ENCODE results near the gene PTGER3. TPM values are rescaled to one million over a fixed set of nuclear protein-coding genes. Genes with fewer than 3 reads are reported as not detected.

The PTGER3 gene
- polyA plus RNA-seq, 1 of the 3 experiments (the other 2 are of a cell fraction) = 1.9 TPM

- no peak for DNase-seq
- Histone ChIP-seq H3K27me3 (ENCODE audit: insufficient read depth) (no peaks in the 10 kb centered on the region), H4K20me1 (ENCODE audit: insufficient read depth) (no peaks in the 10 kb centered on the region), H3K79me2 (ENCODE audit: insufficient read depth) (no peaks in the 10 kb centered on the region), H3K27ac (ENCODE audit: low read depth in 2 of 2, low read length in 1 of 2) (no peak overlapping the region), H3K4me2 (no peak overlapping the region), H2AFZ (ENCODE audit: low read depth) (no peak overlapping the region), H3K9ac (no peak overlapping the region), H3K9me2 (no peaks in the 10 kb centered on the region), H3K36me3 (replicated peaks in 1 of 2; ENCODE audit: control insufficient read depth in 1 of 2, insufficient read depth in 2 of 2, low read length in 1 of 2) (no peaks in the 10 kb centered on the region), H3K4me1 (ENCODE audit: control insufficient read depth in 1 of 2, insufficient read depth in 2 of 2, low read depth in 1 of 2, low read length in 1 of 2) (peaks cover 0 to 21% of the 10 kb centered on the region in 2 experiments; a peak in 1 of 4 replicates), H3K9me3 (no peaks in the 10 kb centered on the region), H3K4me3 (ENCODE audit: low read depth in 2 of 2, low read length in 1 of 2) (no peak overlapping the region), H3F3A (replicated peaks; ENCODE audit: insufficient read depth) (peaks cover 8% of the 10 kb centered on the region)
- 88% methylated on average over 5 of the region's 5 CpGs for WGBS (ENCODE audit: low lambda C conversion rate)
- POLR2A ChIA-PET = no interaction called here
- CTCF ChIA-PET = no interaction called here
- TF ChIP-seq GATA2 (CRISPR knock-in tag; IDR thresholded peaks at IDR 0.05) = no peak
- TF ChIP-seq RXRA (IDR thresholded peaks at IDR 0.05; ENCODE audit: borderline replicate concordance, low read depth) = no peak
- no peak for TF ChIP-seq TCF12 (IDR thresholded peaks at IDR 0.05)
- no peak for TF ChIP-seq CHD2 (IDR thresholded peaks at IDR 0.05; ENCODE audit: low read length, partially characterized antibody)
- TF ChIP-seq RAD21 (IDR thresholded peaks at IDR 0.05; ENCODE audit: low read length) = no peak
- TF ChIP-seq TAF1 (IDR thresholded peaks at IDR 0.05; ENCODE audit: borderline replicate concordance, low read depth, low read length) = no peak
- TF ChIP-seq EZH2phosphoT487 (IDR thresholded peaks at IDR 0.05; ENCODE audit: borderline replicate concordance, low read depth) = no peak
- TF ChIP-seq EP300 (IDR thresholded peaks at IDR 0.05; ENCODE audit: borderline replicate concordance in 1 of 2, low read depth in 1 of 2, low read length in 1 of 2) = no peak
- TF ChIP-seq GABPA (IDR thresholded peaks at IDR 0.05; ENCODE audit: low read depth) = no peak
- no peak for TF ChIP-seq MEF2A (IDR thresholded peaks at IDR 0.05; ENCODE audit: borderline replicate concordance, low read depth)
- no peak for TF ChIP-seq JUND (IDR thresholded peaks at IDR 0.05)
- no peak for TF ChIP-seq FOSL2 (IDR thresholded peaks at IDR 0.05; ENCODE audit: borderline replicate concordance, low read depth)
Measured at GRCh38 chr1:71088645-71089287, 41.1 kb upstream of the PTGER3 start.

DNA sequence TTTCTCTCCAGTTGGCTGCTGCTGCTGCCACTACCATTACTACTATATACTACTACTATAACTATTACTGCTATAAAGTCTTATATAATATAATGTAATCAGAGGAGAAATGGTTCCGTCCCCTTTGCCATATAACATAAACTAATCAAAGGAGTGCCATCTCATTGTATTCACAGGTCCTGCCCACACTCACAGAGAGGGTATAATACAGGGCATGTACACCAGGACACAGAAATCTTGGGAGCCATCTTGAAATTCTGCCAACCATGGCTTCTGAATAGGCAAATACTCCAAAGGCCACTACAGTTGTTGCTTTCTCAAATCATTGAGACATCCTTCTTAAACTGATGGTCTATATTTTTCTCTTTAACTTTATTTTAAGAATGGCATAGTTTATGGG, 40.1 kb upstream of the PTGER3 start:
- Histone ChIP-seq H3K9ac (no peak overlapping the region), H3K9me3 (no peaks in the 10 kb centered on the region), H3K4me2 (no peak overlapping the region), H3K4me3 (ENCODE audit: low read depth in 2 of 2, low read length in 1 of 2) (no peak overlapping the region), H3F3A (replicated peaks; ENCODE audit: insufficient read depth) (peaks cover 8% of the 10 kb centered on the region), H2AFZ (ENCODE audit: low read depth) (no peak overlapping the region), H3K9me2 (no peaks in the 10 kb centered on the region), H3K27me3 (ENCODE audit: insufficient read depth) (no peaks in the 10 kb centered on the region), H3K27ac (ENCODE audit: low read depth in 2 of 2, low read length in 1 of 2) (no peak overlapping the region), H3K4me1 (ENCODE audit: control insufficient read depth in 1 of 2, insufficient read depth in 2 of 2, low read depth in 1 of 2, low read length in 1 of 2) (peaks cover 0 to 21% of the 10 kb centered on the region in 2 experiments; a peak in 1 of 4 replicates), H4K20me1 (ENCODE audit: insufficient read depth) (no peaks in the 10 kb centered on the region), H3K79me2 (ENCODE audit: insufficient read depth) (no peaks in the 10 kb centered on the region), H3K36me3 (replicated peaks in 1 of 2; ENCODE audit: control insufficient read depth in 1 of 2, insufficient read depth in 2 of 2, low read length in 1 of 2) (no peaks in the 10 kb centered on the region)
- POLR2A ChIA-PET = no interaction called here
- CTCF ChIA-PET = no interaction called here
- TF ChIP-seq RFX5 (IDR thresholded peaks at IDR 0.05; ENCODE audit: low read length) = no peak
- TF ChIP-seq FOXM1 (IDR thresholded peaks at IDR 0.05; ENCODE audit: low read depth) = no peak
- no peak for TF ChIP-seq ZBTB33 (IDR thresholded peaks at IDR 0.05; ENCODE audit: borderline replicate concordance, low read depth)
- TF ChIP-seq JUND (IDR thresholded peaks at IDR 0.05) = no peak
- no peak for TF ChIP-seq CHD2 (IDR thresholded peaks at IDR 0.05; ENCODE audit: low read length, partially characterized antibody)
- no peak for TF ChIP-seq GABPA (IDR thresholded peaks at IDR 0.05; ENCODE audit: low read depth)
- no peak for TF ChIP-seq TAF1 (IDR thresholded peaks at IDR 0.05; ENCODE audit: borderline replicate concordance, low read depth, low read length)
- no peak for TF ChIP-seq RAD21 (IDR thresholded peaks at IDR 0.05; ENCODE audit: low read length)
- TF ChIP-seq YY1 (IDR thresholded peaks at IDR 0.05; ENCODE audit: low read depth) = no peak
- TF ChIP-seq NFIC (IDR thresholded peaks at IDR 0.05; ENCODE audit: borderline replicate concordance) = no peak
- TF ChIP-seq ELF1 (IDR thresholded peaks at IDR 0.05) = no peak
- no peak for TF ChIP-seq IRF3 (IDR thresholded peaks at IDR 0.05; ENCODE audit: low read depth, low read length)
- no peak for DNase-seq
- WGBS (ENCODE audit: low lambda C conversion rate) = 85% methylated on average over 1 of the region's 1 CpG

All from SK-N-SH (cell line).